Cardiac septum (tissue), 1 donor: ENCODE data around the gene NME4. TPM values are rescaled to one million over a fixed set of nuclear protein-coding genes. Genes with fewer than 3 reads are reported as not detected.
"Not testable (repeated sequence)": the region's sequence is repeated elsewhere in the genome, so short reads cannot be mapped to it uniquely, and the experiment has no call there.

Experiments
- DNase-seq: peaks from one replicate; pipeline ENCODE4 v3.0.0-alpha.2; 2020; ENCODE audit warnings: low spot score
- intact Hi-C: fragments of 100-400 bp; cut with DNase I; formaldehyde crosslinking; loops from one replicate; pipeline ENCODE4 v1.14.0; 2022
- total RNA-seq: library from RNA; stranded (reverse); fragmentation: NEBNext Ultra II Directional; extraction: Animal tissue kit (Norgen Biotek cat#: 25700); gene quantifications from one replicate; pipeline ENCODE4 v1.2.1, GENCODE V29; 2021
- donor health status: DM: no; HTN: no; CAD: no.

Gene NME4
- total RNA-seq, 1 donor from 2014 or later = 65.0 TPM

- DNase-seq, intact Hi-C loops: not testable (repeated sequence)
Measured at GRCh38 chr16:387761-388666, 9.0 kb upstream of the NME4 start.

- intact Hi-C loops = no loop called here
- DNase-seq = no peak
Measured at GRCh38 chr16:389352-389751, 7.6 kb upstream of the NME4 start.

GRCh38 chr16:391885-392335, 5.1 kb upstream of the NME4 start:
- DNase-seq = no peak
- intact Hi-C loops = no loop called here

DNA sequence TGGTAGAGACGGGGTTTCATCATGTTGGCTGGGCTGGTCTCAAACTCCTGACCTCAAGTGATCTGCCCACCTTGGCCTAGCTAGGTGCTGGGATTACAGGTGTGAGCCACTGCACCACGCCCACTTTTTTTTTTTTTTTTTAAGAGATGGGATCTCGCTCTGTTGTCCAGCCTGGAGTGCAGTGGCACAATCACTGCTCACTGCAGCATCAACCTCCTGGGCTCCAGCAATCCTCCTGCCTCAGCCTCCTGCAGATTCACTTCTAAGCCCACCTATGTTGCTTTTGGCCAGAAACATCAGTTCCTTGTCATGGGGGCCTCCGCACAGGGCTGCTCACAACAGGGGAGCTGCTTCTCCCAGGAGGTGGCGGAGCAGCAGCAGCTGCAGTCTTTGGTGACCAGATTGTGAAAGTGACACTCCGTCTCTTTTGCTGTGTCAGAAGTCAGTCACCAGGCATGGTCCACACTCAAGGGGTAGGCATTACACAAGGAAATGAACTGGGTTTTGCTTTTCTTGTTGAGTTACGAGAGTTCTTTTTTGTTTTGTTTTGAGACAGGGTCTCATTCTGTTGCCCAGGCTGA, 4.5 kb upstream of the NME4 start:
- DNase-seq = no peak

DNA sequence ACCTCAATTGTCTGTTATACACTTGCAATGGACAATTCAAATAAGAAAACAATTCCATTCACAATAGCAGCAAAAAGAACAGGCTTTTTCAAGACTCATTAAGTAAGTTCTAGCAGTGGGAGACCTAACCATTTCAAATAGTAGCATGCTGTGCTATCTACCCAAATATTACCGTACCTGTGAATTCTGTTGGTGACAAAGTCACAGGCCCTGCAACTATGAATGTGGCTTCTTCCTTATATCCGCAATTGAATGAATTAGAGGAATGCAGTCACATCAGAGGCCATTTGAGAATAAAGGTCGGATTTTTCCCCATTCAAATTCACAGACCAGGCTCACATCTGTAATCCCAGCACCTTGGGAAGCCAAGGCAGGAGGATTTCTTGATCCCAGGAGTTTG, 800 bp upstream of the NME4 start:
- intact Hi-C loops = no loop called here
- DNase-seq = no peak

More for the DNA sequence above, 4.5 kb upstream of the NME4 start:
- intact Hi-C loops = no loop called here

DNA sequence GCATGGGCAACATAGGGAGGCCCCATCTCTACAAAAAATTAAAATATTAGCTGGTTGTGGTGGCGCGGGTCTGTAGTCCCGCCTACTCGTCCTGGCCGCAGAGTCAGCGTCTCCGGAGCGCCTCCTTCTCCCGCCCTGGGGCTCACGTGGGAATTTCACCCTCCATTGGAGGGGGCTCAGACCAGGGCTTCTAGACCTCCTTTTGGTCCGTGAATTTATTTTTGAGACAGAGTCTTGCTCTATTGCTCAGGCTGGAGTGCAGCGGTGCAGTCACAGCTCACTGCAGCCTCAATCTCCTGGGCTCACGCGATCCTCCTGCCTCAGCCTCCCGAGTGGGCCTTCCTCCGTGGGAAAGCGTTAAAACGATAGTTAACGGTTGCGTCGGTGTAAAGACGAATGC, 394 bp upstream of the NME4 start:
- no peak for DNase-seq
- intact Hi-C loops = no loop called here

GRCh38 chr16:397736-398332, 835 bp downstream of the NME4 start:
- intact Hi-C loops = no loop called here
- no peak for DNase-seq

GRCh38 chr16:398561-399339, 1.8 kb downstream of the NME4 start:
- DNase-seq = no peak
- intact Hi-C loops = no loop called here

DNA sequence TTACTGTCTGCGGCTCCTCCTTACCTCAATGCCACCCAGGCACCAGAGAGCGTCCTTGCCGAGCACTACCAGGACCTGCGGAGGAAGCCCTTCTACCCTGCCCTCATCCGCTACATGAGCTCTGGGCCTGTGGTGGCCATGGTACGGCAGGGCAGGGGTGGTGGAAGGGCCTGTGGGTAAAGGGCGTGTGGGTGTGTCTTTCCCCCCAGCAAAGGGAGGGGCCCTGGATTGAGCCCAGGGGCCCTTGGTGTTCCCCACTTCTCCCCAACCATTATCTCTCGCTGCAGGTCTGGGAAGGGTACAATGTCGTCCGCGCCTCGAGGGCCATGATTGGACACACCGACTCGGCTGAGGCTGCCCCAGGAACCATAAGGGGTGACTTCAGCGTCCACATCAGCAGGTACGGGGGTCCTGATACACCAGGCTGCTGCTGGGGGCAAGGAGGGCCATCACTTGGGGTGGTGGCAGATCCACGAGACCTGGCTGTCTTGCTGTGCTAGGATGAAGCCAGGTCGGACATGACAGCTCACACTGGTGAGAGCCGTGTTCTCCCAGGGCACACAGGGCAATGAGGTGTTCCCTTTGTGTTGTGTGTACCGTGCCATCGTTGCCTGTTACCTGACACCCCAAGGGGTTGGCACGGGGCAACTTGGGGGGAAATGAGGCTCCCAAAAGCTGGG, 2.5 kb downstream of the NME4 start:
- intact Hi-C loops = loop anchor here (2.0 kb wide), 1 partner anchor 25 kb away; the partner anchor contains the start of gene RAB11FIP3
- no peak for DNase-seq

- intact Hi-C loops = loop anchor here (2.0 kb wide), 1 partner anchor 25 kb away; the partner anchor contains the start of gene RAB11FIP3
- no peak for DNase-seq
Measured at GRCh38 chr16:400061-400591, 3.1 kb downstream of the NME4 start.

- intact Hi-C loops = loop anchor here (2.0 kb wide), 1 partner anchor 23 kb away; the partner anchor contains the start of gene RAB11FIP3
- peak; percentile 99 for DNase-seq
Measured at GRCh38 chr16:401468-402348, 4.7 kb downstream of the NME4 start, which contains the start of gene DECR2. Gene DECR2, plus strand, starts transcription at chr16:401885. Its CDS starts 79 bp downstream, at chr16:401964.

- intact Hi-C loops = no loop called here
Measured at GRCh38 chr16:404971-405486, 8.0 kb downstream of the NME4 start.

DNA sequence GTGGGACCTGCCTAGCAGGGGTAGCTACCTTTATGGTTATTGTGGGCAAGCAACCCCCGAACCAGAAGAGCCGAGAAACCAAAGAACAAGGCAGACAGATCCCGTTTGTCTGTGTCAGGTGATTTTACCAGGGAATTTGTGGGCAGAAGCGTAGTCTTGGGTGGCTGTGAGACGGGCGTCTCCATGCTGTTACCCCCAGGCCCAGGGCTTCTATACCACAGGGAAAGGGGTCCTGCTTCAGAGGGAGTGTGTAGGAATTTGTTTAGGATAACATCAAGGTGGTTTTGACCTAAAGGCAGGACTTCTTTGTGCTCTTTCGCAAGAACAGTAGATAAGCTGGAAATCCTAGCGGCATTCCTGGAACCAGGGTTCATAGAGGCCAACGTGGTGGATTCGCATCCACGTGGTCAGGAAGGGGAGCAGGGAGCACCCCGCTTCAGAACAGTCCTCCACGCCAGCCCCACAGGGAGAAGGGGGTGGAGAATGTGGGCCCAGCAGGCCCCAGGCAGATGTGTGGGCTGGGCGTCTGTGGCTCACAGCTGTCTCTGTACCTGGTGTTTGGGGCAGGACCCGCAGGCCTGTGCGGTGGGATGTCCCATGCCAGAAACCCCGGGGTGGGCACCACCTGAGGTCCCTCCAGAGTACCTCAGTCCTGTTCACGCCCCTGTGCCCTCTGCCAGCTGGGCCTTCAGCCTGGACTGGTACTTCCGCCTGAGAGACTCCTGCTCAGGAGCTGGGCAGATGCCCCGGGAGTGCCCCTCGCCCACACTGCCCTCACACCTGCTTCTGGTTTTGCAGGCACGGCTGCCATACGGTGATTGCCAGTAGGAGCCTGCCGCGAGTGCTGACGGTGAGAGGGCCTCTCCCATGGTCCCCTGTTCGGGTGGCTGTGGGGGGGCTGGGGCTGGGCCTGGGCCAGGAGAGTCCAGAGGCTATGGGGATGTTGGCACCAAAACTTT, 8.8 kb downstream of the NME4 start:
- intact Hi-C loops = no loop called here
- no peak for DNase-seq

More at GRCh38 chr16:404971-405486, 8.0 kb downstream of the NME4 start:
- no peak for DNase-seq

DNA sequence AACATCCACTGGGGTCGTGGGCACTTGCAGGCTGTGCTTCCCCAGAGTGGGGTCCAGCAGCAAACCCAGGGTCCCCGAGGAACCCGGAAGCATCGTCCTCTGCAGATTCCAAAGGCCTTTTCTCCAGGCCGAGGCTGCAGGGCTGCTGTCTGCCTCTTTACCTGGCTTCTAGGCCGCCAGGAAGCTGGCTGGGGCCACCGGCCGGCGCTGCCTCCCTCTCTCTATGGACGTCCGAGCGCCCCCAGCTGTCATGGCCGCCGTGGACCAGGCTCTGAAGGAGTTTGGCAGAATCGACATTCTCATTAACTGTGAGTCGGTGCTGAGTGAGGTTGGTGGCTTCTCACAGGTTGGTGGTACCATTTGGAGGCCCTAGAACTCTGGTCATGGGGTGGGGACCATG, 10.3 kb downstream of the NME4 start:
- DNase-seq = no peak
- intact Hi-C loops = no loop called here

DNA sequence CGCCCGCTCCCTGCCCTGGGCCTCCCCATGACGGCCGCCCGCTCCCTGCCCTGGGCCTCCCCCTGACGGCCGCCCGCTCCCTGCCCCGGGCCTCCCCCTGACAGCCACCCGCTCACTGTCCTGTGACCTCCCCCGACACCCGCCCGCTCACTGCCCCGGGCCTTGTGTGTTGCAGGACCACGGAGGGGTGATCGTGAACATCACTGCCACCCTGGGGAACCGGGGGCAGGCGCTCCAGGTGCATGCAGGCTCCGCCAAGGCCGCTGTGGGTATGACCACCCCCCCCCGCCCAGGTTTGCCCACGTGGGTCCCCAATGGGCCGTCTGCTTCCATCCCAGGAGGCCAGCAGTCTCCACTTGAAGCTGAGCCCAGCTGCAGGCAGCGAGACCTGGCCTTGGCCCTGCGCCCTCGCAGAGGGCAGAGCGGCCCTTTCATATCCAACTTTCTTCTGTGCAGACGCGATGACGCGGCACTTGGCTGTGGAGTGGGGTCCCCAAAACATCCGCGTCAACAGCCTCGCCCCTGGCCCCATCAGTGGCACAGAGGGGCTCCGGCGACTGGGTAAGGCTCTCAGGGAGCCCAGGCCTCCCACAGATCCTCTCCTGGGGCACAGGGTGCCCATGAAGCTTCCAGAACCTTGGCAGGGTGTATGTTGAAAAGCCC, 13.6 kb downstream of the NME4 start:
- intact Hi-C loops = no loop called here

More for the DNA sequence above, 13.6 kb downstream of the NME4 start:
- DNase-seq = no peak
